SK-N-DZ (cell line): Measurements from ENCODE around the gene OLFML1.

Source experiments
- DNase-seq: peaks from one replicate; pipeline ENCODE4 v3.0.0-alpha.2; 2015; ENCODE audit warnings: low spot score

OLFML1 gene

DNA sequence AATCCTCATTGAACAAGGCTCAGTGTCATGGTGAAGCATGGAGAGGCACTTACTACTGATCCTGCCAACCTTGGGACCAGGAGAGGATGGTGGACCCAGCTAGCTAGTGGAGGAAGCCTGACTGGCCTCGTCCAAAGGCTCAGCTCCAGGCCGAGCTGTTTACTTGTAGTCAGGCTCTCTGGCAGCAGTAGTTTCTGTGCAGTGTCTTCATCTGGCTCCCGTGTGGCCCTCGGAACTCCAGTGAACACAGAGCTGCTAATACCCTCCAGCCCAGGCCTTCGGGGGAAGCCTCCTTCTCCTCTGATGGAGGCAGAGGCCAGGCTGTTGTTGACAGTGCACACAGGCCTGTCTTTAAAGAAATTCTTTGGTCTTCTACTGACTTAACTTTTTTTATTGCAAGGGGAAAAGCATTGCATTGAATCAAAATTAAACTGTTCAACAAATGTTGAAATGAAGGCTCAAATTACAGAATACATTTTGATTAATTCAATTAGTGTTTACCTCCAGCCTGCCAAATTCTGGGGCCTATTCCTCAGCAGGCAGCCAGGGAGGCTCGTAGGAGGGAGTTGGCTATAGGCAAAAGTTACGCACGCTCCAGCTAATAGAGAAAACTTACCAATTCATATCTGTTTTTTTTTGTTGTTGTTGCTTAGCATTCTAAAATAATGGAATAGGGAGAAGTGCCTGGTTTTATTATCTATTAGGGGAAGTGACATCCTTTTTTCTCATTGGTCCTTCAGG, 47.3 kb downstream of the OLFML1 start:
- no peak for DNase-seq

DNA sequence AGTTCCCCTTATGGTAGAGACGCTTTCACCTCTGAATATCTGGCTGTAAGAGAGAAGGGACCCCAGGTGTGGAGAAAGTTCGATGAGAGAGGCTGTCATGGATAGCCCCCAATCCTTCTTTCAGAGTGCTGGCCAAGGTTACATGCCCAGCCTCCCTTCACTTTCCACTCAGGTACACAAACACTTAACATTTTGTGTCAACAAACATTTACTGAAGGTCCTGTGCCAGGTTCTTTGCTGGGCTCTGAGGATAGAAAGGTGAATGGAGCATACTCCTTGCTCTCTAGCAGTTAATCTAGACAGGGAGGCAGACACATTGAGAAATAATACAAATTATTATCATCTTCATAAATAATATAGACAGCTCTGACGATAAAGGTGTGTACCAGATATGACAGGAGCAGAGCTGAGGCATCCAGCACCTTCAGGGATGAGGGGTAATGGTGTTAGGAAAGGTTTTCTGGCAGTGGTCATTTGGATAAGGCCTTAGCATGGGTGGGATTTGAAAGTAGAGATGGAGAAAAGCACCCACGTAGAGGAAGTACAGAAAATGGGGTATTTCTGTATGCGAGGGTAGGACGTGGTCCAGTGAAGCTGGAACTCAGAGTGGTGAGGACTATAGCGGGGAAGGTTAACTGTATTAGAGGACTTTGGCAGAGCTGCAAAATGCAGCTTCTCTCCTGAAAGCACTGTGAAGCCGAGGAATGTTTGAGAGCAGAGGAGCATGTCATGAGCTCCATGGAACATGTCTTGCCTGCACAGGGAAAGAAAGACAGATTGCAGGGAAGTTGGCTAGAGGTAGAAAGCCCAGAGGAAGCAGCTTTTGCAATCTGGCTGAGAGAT, 48.1 kb downstream of the OLFML1 start:
- no peak for DNase-seq

DNA sequence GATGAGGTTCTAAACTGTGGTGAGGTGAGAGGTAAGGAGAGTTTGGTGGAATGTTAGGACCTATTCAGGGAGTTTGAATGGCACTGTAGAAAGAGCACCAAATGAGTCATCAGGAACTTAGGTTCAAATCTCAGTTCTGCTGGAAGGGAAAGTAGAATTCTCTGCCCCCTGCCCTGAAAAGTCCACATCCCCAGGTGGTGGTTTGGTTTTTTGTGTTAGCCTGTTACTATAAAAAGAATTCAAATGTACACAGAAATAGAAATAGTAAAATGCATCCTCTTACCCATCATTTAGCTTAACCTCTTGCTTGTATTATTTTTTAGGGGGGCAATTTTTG, 48.7 kb downstream of the OLFML1 start:
- DNase-seq: no peak

DNA sequence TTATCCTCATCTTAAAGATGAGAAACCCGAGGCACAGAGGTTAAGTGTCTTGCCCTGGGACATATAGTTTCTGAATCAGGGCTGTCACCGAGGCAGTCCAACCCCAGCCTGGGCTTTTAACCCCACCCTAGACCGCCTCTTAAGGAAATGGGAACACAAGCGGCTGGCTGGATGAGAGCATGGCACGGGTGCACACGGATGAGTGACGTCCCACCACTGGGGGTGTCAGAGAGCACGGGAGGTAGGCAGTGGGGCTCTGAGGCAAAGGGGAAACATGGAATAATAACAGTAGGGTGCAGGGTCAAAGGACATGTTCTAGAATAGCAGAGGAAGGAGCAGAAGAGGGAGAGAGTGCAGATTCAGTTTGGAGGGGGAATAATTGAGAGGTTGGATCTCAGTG, 50.8 kb downstream of the OLFML1 start:
- DNase-seq: no peak

DNA sequence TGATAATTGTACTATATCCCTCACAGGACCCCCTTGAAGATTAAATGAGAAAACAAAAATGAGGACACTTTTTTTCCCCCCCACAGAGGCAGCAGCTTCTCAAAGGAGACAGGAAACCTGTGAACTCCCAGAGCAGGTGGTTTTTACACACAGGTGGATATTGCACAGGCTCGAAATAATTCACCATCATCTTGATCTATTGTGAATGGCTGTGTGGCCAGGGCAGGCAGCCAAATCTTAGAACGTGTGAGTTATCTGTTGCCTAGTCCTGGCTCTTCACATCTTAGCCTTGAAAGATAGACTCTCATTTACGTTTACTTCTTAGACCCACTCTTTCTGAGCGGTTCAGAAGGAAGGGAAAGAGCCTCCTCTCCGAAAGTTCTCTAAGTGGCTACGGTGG, 52.0 kb downstream of the OLFML1 start:
- no peak for DNase-seq

DNA sequence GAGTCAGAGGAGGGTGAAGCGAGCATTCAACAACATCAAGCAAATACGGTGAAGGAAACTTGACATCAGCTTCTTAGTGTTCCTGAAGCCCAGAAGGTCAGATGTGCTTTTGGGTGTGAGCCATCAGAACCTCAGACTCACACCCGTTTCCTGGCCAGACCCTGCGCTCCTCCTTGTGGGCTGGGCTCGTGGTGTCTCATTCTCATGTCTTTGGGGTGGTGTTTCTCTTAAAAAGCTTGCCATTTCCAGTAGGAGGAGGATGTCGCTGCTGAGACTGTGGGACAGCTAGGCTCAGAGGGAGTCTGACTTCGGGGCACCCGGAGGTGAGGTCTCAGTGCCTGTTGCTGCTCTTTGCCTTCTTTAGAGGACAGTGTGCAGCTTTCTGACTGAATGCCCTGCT, 52.7 kb downstream of the OLFML1 start:
- no peak for DNase-seq

DNA sequence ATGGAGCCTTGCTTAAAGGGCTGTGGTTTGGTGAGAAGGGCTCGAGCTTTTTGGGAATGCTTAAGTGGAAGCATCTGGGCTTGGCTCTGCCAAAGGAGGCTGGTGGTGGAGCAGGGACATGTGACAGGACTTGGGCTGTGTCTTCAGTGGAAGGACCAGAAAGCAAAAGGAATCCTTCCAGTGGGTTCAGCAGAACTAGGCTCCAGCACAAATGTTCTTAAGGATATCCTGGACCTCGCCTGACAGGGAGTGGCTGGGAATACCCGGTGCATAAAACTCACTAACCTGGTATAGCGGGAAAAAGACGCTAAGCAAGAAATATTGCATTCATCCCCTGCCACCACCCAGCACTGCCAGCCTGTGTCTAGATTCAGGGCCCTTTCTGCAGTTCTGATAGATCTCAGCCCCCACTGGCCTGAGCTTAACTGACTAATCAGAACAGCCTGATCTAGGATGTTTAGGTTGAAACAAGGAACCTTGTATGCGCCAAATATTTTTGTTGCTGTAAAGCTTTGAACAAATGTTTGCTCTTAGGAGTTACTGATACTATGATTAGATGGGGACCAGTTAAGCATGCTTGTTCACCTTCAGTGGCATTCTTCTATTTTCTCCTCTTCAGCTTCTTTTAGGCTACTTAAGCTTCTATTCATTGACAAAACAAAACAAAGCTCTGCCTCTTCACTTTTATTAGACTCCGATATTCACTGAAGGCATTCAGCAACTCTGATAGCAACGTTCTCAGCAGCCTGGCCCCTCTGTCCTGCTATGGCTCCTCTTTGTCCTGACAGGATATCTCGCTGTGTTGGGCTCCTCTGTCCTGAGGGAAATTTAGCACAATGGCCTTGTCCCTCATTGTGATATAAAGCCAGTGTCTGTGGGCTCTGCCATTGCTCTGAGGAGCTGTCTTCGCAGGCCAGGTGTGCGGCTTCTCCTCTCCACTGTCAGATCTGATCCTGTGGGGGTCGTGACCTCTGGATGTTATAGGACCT, 53.5 kb downstream of the OLFML1 start:
- no peak for DNase-seq

DNA sequence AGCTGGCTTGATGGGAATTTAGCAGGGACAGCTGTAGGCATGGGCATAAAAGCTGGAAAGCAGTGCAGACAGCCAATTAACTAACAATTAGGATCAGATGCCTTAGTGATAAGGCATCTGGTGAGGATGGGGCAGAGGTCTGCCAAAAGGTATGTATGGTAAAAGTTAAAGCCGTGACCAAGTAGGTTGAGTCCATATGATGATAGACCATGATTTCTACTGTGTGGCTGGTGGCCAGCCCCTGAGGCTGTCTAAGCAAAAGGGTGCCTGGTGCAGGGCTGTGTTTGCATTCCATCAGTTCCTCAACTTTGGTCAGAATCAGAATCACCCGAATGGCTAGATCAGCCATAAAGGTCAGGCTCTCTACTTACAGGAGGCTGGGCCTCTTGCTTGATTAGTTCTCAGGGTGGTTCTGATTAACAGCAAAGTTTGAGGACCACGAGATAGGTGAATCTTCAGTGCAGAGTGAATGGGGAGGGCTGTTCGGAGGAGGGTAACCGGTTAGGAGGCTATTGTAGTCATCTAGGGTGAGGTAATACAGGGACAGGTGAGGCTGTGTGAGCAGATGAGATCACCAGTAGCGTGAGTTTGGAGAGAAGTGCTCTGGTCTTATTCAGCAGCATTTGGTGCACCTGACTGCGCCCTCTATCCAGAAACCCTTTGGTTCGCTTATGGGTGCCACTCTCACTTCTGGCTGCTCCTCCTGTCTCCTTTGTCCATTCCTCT, 55.7 kb downstream of the OLFML1 start:
- DNase-seq: no peak

DNA sequence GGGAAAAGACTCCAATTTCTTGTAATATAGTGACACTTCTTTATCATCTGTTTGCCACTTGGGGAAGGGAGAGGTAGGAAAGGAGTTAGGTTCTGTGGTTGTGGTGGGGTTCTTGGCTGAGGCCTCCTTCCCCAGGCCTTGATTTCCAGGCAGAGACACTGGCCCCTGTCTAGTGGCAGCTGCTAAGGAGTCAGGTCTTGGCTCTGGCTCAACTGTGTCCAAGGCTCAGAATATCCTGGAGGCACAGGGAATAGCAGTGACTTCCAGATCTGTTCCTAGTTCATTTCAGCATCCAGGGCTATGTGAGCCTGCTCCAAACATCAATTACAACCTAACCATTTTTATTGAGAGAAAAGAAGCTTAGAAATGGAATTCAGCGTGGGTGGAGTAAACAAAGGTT, 58.0 kb downstream of the OLFML1 start:
- DNase-seq: no peak

DNA sequence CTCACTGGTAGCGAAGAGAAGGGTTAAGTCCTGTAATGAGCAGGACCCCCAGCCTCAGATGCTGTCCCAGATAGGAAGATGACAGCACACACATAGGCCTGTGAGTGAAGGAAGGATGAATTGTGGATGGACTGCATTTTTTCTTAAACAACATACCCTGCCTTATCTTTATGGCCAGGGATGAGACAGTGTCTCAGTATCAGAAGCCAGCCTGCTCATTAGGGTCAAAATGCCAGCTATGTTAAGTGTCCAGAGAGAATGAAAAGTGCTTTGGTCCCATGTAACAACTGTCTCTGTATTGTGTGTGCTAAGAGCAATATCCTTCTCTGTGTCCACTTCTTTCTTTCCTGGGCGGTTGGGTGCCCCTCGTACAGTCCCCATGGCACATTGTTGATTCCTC, 58.7 kb downstream of the OLFML1 start:
- no peak for DNase-seq

DNA sequence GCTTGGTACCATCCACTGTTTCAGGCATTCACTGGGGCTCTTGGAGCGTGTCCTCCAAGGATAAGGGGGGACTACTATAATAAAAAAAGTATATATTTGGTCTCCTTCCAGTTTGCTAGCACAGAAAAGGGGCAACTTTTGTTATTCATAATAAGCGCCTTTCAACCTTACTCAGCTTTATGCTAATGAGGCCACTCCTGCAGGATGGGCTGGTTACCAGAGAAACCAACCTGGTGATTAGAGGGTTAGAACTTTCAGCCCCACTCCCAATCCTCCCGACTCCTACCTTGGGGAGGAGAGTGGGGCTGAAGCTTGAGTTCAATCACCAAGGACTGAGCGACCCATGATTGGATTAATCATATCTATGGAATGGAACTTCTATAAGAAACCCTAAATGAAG, 60.3 kb downstream of the OLFML1 start:
- DNase-seq: no peak

DNA sequence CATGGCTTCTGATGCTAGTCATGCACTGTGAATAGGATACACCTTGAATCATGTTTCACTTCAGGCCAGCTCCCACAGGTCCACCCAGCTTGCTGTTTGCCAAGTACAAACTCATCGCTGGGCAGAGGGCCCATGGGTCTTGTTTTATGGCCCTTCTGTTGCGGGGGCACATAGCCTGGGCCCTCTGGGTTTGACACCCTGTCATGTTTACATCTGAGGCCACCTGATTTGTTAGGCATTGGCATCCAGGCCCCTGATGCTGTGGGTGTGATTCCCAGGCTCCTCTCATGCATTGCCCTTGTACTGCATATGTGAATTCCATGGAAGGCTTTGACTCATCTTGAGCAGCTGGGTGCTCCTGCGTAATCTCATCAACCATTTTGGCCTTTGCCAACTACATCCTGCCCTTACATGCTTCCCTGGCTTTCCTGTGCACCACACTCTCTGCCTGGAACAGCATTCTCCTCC, 61.1 kb downstream of the OLFML1 start:
- no peak for DNase-seq

DNA sequence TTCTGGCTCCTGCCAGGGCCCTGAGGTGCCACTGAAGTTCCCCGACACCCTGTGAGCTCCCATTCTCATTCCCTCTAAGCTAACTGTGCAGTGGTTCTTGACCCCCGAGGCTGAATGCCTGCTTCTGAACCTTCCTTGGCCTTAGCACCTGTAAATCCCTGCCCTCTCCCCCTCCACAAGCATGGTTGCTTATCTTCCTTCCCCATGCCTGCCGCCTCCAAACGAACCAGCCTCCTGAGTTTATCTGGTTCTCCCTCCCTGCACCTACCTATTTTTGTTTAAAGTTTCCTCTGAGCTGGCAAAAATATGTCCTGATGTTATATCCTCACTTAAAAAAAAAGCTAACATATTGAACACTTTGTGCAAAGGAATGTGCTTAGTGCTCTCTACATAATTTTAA, 62.4 kb downstream of the OLFML1 start:
- no peak for DNase-seq

DNA sequence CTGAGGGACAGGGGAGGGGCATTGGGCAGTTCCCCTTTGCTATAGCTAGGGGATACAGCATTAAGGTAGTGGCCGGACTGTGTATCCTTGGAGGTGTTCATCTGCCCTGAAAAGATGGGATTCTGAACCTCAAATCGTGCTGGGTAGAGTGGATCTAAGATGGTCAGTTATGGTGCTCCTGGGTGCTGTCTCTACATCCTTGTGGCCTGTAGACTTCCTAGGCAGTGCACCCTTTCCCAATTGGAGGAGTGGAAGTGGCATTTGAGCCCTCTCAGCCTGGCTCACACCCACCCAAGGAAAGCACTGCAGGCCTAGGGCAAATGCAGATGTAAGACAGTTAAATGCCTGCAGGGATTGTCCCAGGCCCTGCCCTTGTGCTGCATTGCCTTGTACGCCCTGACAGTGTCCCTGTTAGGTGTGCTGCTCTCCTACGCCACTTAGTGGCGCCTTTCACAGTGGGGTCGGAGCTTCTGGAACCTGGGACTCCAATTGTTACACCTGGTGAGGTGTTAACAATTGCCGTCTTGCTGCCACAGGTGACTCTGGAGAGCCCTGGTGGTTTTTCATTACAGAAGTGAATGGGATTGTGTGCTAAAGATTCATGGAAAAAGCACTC, 63.5 kb downstream of the OLFML1 start:
- no peak for DNase-seq

DNA sequence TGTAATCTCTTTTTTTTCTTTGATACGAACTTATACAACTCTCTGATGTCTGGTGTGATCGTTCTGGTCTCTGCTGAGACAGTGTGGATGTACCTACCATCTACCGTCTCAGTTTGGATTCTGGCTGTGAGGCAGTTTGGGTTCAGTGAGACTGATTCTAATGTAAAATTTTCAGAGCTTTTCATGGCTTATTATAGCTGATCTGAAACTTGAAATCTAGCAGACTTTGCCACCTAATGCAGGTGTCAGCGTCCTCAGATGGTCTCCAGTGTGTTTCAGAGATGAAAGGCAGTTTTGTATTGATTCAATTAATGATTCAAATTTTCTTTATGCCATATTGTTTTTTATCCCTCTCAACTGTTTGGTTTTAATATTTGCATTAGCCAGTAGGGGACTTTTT, 64.4 kb downstream of the OLFML1 start:
- DNase-seq: no peak

DNA sequence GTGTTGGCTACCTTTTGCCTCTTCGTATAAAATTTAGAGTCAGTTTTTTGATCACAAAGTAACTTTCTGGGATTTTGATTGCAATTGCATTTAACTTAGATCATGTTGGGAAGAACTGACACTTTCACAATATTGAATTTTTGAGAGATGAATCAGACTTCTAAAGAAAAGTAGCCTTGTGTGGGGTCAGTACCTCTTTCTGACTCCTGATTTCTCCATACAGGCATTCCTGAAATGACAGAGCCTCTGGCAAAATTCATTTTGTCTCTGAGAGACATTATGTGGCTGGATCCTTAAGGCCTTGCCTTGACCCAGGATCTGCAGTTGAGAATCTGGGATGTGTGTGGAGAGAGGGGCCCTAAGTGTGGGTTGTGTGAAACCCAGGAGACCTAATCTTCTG, 66.3 kb downstream of the OLFML1 start:
- no peak for DNase-seq

DNA sequence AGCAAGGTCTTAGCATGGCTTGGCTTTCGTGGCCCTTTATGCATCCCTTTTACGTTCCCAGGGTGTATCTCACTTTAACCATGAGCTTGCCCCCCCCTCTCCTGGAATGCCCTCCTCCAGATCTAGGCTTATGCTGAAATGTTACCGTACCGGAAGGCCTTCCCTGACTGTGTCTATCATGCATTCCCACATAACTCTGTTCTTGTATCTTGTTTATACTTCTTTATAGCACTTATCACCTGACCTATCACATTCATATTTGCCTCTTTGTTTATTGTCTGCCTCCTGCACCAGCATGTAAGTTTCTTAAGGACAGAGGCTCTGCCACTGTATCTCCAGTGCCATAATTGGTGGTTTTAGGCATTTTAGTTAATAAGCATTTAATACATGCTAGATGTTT, 67.4 kb downstream of the OLFML1 start:
- DNase-seq: no peak

DNA sequence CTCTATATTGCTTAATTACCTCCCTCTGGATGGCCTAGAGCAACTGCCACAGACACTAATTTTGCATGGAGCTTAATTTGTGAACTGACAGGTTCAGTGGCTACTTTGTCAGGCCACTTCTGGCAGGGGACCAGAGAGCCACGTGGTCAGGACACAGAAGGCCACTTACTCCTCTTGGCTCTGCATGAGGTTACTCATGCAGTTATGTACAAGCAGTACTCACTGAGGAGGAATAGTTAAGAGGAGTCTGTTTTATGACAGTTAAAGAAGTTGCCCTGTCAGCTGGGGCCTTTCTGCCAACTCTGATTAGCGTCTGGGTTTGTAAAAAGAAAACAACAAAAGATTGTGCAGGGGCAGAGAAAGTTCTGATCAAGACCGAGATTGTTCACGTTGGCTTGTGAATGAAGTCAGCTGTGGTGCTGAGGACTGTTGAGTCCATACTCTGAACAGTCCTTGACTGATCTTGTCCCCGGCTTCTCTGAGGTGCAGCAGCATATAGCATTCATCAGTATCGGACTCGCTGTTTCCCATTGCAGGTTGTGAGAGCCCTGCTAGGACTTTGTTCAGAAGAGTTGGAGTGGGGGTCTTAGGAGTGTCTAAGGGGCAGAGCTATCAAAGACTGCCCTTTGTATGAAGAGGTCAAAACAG, 69.9 kb downstream of the OLFML1 start:
- DNase-seq: no peak

DNA sequence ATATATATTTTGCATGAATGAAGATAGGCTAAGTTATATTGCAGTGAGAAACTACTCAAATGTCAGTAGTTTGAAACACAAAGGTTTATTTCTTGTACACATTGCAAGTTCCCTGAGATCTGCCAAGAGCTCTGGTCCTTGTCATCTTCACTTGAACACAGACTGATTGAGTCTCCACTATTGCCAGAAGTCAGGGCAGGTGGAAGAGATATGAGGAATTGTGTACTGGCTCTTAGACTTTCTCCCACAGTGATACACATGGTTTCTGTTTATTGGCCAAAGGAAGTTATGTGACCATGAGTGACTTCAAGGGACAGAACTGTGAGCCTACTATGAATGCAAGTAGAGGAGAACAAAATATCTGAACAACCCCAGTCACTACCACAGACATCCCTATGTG, 72.7 kb downstream of the OLFML1 start:
- no peak for DNase-seq
